ENCODE results near the gene TMEM236. TPM values are rescaled to one million over a fixed set of nuclear protein-coding genes. Genes with fewer than 3 reads are reported as not detected.

Gene TMEM236, protein sequence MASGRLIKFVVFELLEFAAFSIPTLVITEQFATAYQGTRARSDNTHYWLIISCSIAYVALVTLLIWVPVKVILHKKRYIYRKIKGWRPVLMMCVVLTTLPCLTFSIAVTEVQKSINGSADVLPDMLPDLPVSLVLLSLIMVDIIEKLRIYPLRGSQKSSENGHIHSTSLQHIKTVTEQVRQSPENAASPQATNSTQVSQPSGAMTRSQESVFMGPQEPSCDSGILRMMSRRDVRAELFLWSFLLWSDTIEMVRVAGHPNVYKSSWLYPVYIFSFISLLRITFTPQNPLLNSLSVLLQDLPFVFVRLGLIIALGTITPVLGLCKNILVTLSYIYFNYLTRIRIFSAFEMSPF
- 10 to 100 TPM; 37.8 to 80.8 (median 59.9) TPM for total RNA-seq
- long read RNA-seq, donor 1, full-length matches to known transcripts = 4 of 9 reads
- long read RNA-seq, donor 1, partial matches to known transcripts = 4 of 9 reads
- long read RNA-seq, donor 1, other reads (novel, unspliced or antisense) = 1 of 9 reads
- long read RNA-seq, donor 2, full-length matches to known transcripts = 1 of 13 reads
- long read RNA-seq, donor 2, partial matches to known transcripts = 0 of 13 reads
- long read RNA-seq, donor 2, other reads (novel, unspliced or antisense) = 12 of 13 reads

DNA sequence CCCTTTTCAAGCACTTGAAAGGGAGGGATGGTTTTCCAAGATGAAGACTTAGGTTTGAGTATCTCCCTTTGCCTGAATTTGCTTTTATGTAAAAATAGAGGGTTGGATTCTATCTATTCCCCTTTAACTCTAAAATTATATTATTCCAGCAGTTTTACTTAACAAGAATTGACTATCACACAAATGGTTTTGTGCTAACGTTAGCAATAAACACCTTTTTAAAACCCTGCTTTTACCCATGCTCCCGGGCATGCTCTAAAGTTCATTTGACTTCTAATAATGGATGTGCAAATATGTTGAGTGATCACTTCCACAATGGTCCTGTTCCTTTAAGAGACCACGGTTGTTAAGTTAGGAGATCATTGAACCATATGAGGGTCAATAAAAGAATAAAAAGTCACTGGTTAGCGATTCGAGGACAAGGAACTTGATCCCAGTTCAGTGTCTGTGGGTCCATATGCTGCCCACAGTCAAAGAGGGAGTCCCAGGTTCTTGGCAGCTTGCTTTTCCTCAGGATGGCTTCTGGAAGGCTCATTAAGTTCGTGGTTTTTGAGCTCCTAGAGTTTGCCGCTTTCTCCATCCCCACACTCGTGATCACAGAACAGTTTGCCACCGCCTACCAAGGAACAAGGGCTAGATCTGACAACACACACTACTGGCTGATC is at the start of gene TMEM236:
Gene TMEM236 (plus strand): TSS at position 421 of the 665 bp plus-strand sequence. CDS start 95 bp downstream, at position 516.
- H3K9me3 ChIP-seq = no peaks in the 10 kb centered on the region
- no peaks in the 10 kb centered on the region for H3K36me3 ChIP-seq (ENCODE audit: low read depth)
- TF ChIP-seq, protein P1, sequence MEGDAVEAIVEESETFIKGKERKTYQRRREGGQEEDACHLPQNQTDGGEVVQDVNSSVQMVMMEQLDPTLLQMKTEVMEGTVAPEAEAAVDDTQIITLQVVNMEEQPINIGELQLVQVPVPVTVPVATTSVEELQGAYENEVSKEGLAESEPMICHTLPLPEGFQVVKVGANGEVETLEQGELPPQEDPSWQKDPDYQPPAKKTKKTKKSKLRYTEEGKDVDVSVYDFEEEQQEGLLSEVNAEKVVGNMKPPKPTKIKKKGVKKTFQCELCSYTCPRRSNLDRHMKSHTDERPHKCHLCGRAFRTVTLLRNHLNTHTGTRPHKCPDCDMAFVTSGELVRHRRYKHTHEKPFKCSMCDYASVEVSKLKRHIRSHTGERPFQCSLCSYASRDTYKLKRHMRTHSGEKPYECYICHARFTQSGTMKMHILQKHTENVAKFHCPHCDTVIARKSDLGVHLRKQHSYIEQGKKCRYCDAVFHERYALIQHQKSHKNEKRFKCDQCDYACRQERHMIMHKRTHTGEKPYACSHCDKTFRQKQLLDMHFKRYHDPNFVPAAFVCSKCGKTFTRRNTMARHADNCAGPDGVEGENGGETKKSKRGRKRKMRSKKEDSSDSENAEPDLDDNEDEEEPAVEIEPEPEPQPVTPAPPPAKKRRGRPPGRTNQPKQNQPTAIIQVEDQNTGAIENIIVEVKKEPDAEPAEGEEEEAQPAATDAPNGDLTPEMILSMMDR (IDR thresholded peaks at IDR 0.05) = no peak
- H3K4me1 ChIP-seq (ENCODE audit: low read depth) = peaks cover 10% of the 10 kb centered on the region
- ATAC-seq (peak; percentile 82), DNase-seq (peak in 2 of 3 donors; percentile 64 to 81)
- intact Hi-C loops (cut with DNase I, micrococcal nuclease) = no loop called here
- peak within 1 kb of the TSS; percentile 32 for H3K4me3 ChIP-seq

DNA sequence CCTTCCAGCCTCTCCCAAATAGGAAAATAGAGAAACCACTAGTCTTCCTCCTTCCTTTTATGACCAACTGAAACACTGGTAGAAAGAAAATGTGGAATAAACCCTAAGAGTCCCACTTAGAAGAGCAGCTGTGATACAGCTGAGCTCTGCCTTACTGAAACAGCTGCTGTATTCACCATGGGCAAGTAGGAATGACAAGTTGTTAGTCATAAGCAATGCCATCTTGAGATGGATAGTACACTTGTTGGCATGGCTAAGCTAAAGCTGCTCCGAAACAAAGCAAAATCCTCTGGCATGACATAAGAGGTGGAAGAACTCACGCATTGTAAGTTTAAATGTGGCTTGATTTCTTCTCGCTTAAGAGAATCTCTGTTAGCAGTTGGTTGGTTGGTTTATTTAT is 48.3 kb upstream of the TMEM236 start:
- Histone ChIP-seq H3K4me1 (ENCODE audit: low read depth) (no peaks in the 10 kb centered on the region), H3K9me3 (no peaks in the 10 kb centered on the region), H3K36me3 (ENCODE audit: low read depth) (no peaks in the 10 kb centered on the region), H3K4me3 (no peak overlapping the region)
- no peak for ATAC-seq
- TF ChIP-seq, protein P1 (IDR thresholded peaks at IDR 0.05) = no peak
- intact Hi-C loops (cut with DNase I, micrococcal nuclease) = no loop called here
- DNase-seq = no peak

DNA sequence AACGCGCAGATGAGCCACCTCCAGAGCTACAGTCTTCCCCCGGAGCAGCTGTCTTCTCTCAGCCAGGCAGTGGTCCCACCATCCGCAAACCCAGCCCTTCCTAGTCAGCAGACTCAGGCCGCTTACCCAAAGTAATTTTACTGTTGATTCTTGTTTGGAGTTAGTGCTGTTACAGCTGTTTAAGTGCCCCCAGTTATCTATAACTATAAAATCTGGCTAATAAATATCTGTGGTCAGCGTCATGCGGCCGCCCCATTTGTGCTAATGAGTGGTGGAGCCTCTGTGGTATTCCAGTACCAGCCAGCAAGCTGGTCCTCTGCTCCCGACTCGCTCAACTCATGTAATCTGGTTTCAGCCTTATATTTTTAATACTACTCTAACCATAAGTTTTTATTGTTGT is 43.2 kb upstream of the TMEM236 start:
- no peak for DNase-seq
- H3K36me3 ChIP-seq (ENCODE audit: low read depth) = no peaks in the 10 kb centered on the region

DNA sequence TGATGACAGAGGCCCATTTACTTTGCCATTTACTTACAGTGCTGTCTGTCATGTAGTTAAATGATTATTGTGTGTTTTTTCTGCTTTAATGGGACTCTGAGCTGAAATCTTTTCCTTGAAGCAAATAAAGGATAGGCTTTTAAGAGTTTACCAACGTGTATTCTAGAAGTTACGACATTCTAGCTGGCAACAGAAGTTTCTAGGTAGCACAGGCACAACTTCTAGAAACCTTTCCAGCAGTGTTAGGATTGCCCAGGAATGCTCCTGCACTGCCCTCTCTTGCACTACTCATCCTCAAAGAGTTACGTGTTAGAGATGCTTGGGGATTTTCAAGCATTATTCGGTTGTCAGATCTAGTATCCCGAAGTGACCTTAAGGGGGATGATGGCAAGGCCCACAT is 42.5 kb upstream of the TMEM236 start:
- TF ChIP-seq, protein P1 (IDR thresholded peaks at IDR 0.05) = no peak
- no peaks in the 10 kb centered on the region for H3K36me3 ChIP-seq (ENCODE audit: low read depth)
- no peak for ATAC-seq
- H3K9me3 ChIP-seq = no peaks in the 10 kb centered on the region
- no peak for DNase-seq
- no peaks in the 10 kb centered on the region for H3K4me1 ChIP-seq (ENCODE audit: low read depth)
- no peak overlapping the region for H3K4me3 ChIP-seq
- intact Hi-C loops (cut with DNase I, micrococcal nuclease) = no loop called here

More for the DNA sequence above, 43.2 kb upstream of the TMEM236 start:
- TF ChIP-seq, protein P1 (IDR thresholded peaks at IDR 0.05) = no peak
- ATAC-seq = no peak
- Histone ChIP-seq H3K4me3 (no peak overlapping the region), H3K4me1 (ENCODE audit: low read depth) (no peaks in the 10 kb centered on the region), H3K9me3 (no peaks in the 10 kb centered on the region)
- intact Hi-C loops (cut with DNase I, micrococcal nuclease) = no loop called here

DNA sequence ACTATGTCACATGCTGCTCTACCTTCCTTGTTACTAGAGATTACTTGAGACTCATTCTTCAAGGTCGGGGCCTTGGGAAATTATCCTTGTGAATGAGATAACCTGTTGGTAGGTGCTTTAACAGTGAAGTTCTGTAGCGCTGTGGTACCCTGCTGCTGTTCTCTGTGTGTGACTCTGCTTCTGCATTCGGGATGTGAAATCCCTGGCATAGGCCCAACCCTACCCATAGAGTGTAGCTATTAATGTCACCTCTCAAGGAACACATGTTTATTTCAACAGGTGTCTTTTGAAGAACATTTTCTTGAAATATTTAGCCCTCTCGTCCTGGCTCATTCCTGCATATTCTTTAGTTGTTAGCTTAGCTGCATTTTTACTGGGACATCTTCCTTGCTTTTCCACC is 41.8 kb upstream of the TMEM236 start:
- Histone ChIP-seq H3K4me1 (ENCODE audit: low read depth) (no peaks in the 10 kb centered on the region), H3K9me3 (no peaks in the 10 kb centered on the region), H3K4me3 (no peak overlapping the region), H3K36me3 (ENCODE audit: low read depth) (no peaks in the 10 kb centered on the region)
- DNase-seq (no peak), ATAC-seq (no peak)
- TF ChIP-seq, protein P1 (IDR thresholded peaks at IDR 0.05) = no peak
- intact Hi-C loops (cut with DNase I, micrococcal nuclease) = no loop called here

Measured in mucosa of descending colon (tissue), 3 donors.